MM.1S (cell line): Measurements from ENCODE around the gene NHSL2.

ENCODE experiments used
- DNase-seq: peaks from one replicate; pipeline ENCODE4 v3.0.0-alpha.2; 2015
- H2AFZ ChIP-seq: fragments of 300-600 bp; sonication (generic); 2 replicates; pipeline ENCODE4 v1.6.0; 2016; ENCODE audit warnings: antibody characterized with exemption, low read length
- H3F3A ChIP-seq: fragments of 300-600 bp; sonication (generic); 2 replicates; pipeline ENCODE4 v1.6.1; 2016; ENCODE audit warnings: mild to moderate bottlenecking, antibody characterized with exemption, low read length, moderate library complexity, mixed read lengths; ENCODE audit not compliant: insufficient read depth
- H3K27ac ChIP-seq: fragments of 300-600 bp; sonication (generic); 2 replicates; pipeline ENCODE4 v1.5.1; 2016; ENCODE audit warnings: mild to moderate bottlenecking, low read length
- H3K27me3 ChIP-seq: fragments of 300-600 bp; sonication (generic); replicated peaks from 2 replicates; pipeline ENCODE4 v1.6.0; 2016; ENCODE audit warnings: low read length; ENCODE audit not compliant: insufficient read depth
- H3K36me3 ChIP-seq: fragments of 300-600 bp; sonication (generic); replicated peaks from 2 replicates; pipeline ENCODE4 v1.6.1; 2016; ENCODE audit warnings: mild to moderate bottlenecking, low read length, mixed read lengths; ENCODE audit not compliant: insufficient read depth
- H3K4me1 ChIP-seq: fragments of 300-600 bp; sonication (generic); 2 replicates; pipeline ENCODE4 v1.6.1; 2016; ENCODE audit warnings: low read length, mixed read lengths
- H3K4me2 ChIP-seq: fragments of 300-600 bp; sonication (generic); 2 replicates; pipeline ENCODE4 v1.6.0; 2016; ENCODE audit warnings: low read depth, low read length
- H3K4me3 ChIP-seq: fragments of 300-600 bp; sonication (generic); 2 replicates; pipeline ENCODE4 v1.5.1; 2016; ENCODE audit warnings: low read length, mixed read lengths
- H3K79me2 ChIP-seq: fragments of 300-600 bp; sonication (generic); 2 replicates; pipeline ENCODE4 v1.6.1; 2016; ENCODE audit warnings: mixed run types, low read length, mixed read lengths
- H3K9ac ChIP-seq: fragments of 300-600 bp; sonication (generic); 2 replicates; pipeline ENCODE4 v1.6.1; 2016; ENCODE audit warnings: low read length, mixed read lengths
- H3K9me2 ChIP-seq: fragments of 300-600 bp; sonication (generic); replicated peaks from 2 replicates; pipeline ENCODE4 v1.6.1; 2016; ENCODE audit warnings: mild to moderate bottlenecking, low read length, mixed read lengths; ENCODE audit not compliant: insufficient read depth
- H3K9me3 ChIP-seq: fragments of 300-600 bp; sonication (generic); replicated peaks from 2 replicates; pipeline ENCODE4 v1.6.1; 2016; ENCODE audit warnings: mild to moderate bottlenecking, low read length, mixed read lengths; ENCODE audit not compliant: insufficient read depth
- H4K20me1 ChIP-seq: fragments of 300-600 bp; sonication (generic); 2 replicates; pipeline ENCODE4 v1.6.1; 2016; ENCODE audit warnings: mild to moderate bottlenecking, low read length, moderate library complexity, mixed read lengths; ENCODE audit not compliant: insufficient read depth
- EZH2 ChIP-seq: fragments of 300-600 bp; sonication (generic); optimal IDR thresholded peaks from 2 replicates; pipeline ENCODE3; 2017; ENCODE audit warnings: low read depth, mild to moderate bottlenecking, antibody characterized with exemption, low read length, mixed read lengths
- EZH2phosphoT487 ChIP-seq: fragments of 300-600 bp; sonication (generic); IDR thresholded peaks from 2 replicates; pipeline ENCODE4 v1.6.1; 2018; ENCODE audit warnings: antibody characterized with exemption, low read length
- TF ChIP-seq, protein P1 (sequence below): fragments of 300-600 bp; sonication (generic); IDR thresholded peaks from 2 replicates; pipeline ENCODE4 v1.5.1; 2016; ENCODE audit warnings: antibody characterized with exemption, low read length, mixed read lengths

The NHSL2 gene

GRCh38 chrX:71922686-71923085, 12.0 kb downstream of the NHSL2 start:
- DNase-seq = no peak
- no peak overlapping the region for H3K4me3 ChIP-seq
- no peak overlapping the region for H3K27ac ChIP-seq
- H3K27me3 ChIP-seq = no peaks in the 10 kb centered on the region
- H4K20me1 ChIP-seq = no peaks in the 10 kb centered on the region
- H2AFZ ChIP-seq = no peak overlapping the region
- no peaks in the 10 kb centered on the region for H3K4me1 ChIP-seq
- TF ChIP-seq EZH2phosphoT487 (no peak), EZH2 (no peak)
- TF ChIP-seq, protein P1, sequence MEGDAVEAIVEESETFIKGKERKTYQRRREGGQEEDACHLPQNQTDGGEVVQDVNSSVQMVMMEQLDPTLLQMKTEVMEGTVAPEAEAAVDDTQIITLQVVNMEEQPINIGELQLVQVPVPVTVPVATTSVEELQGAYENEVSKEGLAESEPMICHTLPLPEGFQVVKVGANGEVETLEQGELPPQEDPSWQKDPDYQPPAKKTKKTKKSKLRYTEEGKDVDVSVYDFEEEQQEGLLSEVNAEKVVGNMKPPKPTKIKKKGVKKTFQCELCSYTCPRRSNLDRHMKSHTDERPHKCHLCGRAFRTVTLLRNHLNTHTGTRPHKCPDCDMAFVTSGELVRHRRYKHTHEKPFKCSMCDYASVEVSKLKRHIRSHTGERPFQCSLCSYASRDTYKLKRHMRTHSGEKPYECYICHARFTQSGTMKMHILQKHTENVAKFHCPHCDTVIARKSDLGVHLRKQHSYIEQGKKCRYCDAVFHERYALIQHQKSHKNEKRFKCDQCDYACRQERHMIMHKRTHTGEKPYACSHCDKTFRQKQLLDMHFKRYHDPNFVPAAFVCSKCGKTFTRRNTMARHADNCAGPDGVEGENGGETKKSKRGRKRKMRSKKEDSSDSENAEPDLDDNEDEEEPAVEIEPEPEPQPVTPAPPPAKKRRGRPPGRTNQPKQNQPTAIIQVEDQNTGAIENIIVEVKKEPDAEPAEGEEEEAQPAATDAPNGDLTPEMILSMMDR = no peak
- H3F3A ChIP-seq = no peaks in the 10 kb centered on the region
- H3K9me3 ChIP-seq = no peaks in the 10 kb centered on the region
- no peaks in the 10 kb centered on the region for H3K36me3 ChIP-seq
- no peaks in the 10 kb centered on the region for H3K79me2 ChIP-seq
- H3K4me2 ChIP-seq = no peak overlapping the region
- no peaks in the 10 kb centered on the region for H3K9me2 ChIP-seq
- H3K9ac ChIP-seq = no peak overlapping the region

GRCh38 chrX:71923516-71923915, 12.9 kb downstream of the NHSL2 start:
- Histone ChIP-seq H3K27me3 (no peaks in the 10 kb centered on the region), H3K4me2 (no peak overlapping the region)

DNA sequence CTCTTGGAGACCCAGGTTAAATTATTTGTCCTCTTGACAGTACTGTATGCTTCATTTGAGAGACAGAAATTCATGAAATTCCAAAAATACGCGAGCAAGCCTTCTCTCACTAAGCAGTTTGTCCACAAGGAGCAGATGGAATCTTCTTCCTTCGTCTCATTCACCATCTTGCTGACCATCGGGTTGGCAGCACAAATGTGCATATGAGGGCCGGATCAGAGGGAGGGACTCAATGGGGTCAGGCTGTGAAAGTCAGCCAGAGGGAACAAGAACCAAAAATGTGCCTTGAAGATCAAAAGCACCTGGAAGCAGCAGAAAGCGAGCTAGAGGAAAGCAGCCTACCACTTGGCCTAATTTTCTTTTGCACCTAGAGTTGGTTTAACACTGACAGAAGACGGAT, 16.4 kb downstream of the NHSL2 start:
- Histone ChIP-seq H3K79me2 (no peaks in the 10 kb centered on the region), H3K9me2 (no peaks in the 10 kb centered on the region), H3K27ac (no peak overlapping the region), H3K9ac (no peak overlapping the region), H3K4me1 (no peaks in the 10 kb centered on the region), H3K4me2 (no peak overlapping the region), H3K4me3 (no peak overlapping the region), H2AFZ (no peak overlapping the region), H3K9me3 (no peaks in the 10 kb centered on the region), H3F3A (no peaks in the 10 kb centered on the region), H3K27me3 (no peaks in the 10 kb centered on the region), H4K20me1 (no peaks in the 10 kb centered on the region), H3K36me3 (no peaks in the 10 kb centered on the region)
- TF ChIP-seq, protein P1 = no peak
- no peak for TF ChIP-seq EZH2phosphoT487
- no peak for TF ChIP-seq EZH2
- DNase-seq = no peak

More at GRCh38 chrX:71923516-71923915, 12.9 kb downstream of the NHSL2 start:
- no peaks in the 10 kb centered on the region for H4K20me1 ChIP-seq
- H2AFZ ChIP-seq = no peak overlapping the region
- no peaks in the 10 kb centered on the region for H3K9me3 ChIP-seq
- no peak for DNase-seq
- no peak overlapping the region for H3K9ac ChIP-seq
- TF ChIP-seq, protein P1 = no peak
- TF ChIP-seq EZH2phosphoT487 = no peak
- no peak for TF ChIP-seq EZH2
- no peak overlapping the region for H3K4me3 ChIP-seq
- H3K9me2 ChIP-seq = no peaks in the 10 kb centered on the region
- no peaks in the 10 kb centered on the region for H3K4me1 ChIP-seq
- no peak overlapping the region for H3K27ac ChIP-seq
- H3F3A ChIP-seq = no peaks in the 10 kb centered on the region
- no peaks in the 10 kb centered on the region for H3K36me3 ChIP-seq
- H3K79me2 ChIP-seq = no peaks in the 10 kb centered on the region
